ENCODE measurements around the gene TDRKH.
A peak's percentile ranks its signal among the peaks of the same experiment; 100 is the strongest.

TDRKH gene, protein sequence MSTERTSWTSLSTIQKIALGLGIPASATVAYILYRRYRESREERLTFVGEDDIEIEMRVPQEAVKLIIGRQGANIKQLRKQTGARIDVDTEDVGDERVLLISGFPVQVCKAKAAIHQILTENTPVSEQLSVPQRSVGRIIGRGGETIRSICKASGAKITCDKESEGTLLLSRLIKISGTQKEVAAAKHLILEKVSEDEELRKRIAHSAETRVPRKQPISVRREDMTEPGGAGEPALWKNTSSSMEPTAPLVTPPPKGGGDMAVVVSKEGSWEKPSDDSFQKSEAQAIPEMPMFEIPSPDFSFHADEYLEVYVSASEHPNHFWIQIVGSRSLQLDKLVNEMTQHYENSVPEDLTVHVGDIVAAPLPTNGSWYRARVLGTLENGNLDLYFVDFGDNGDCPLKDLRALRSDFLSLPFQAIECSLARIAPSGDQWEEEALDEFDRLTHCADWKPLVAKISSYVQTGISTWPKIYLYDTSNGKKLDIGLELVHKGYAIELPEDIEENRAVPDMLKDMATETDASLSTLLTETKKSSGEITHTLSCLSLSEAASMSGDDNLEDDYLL

DNA sequence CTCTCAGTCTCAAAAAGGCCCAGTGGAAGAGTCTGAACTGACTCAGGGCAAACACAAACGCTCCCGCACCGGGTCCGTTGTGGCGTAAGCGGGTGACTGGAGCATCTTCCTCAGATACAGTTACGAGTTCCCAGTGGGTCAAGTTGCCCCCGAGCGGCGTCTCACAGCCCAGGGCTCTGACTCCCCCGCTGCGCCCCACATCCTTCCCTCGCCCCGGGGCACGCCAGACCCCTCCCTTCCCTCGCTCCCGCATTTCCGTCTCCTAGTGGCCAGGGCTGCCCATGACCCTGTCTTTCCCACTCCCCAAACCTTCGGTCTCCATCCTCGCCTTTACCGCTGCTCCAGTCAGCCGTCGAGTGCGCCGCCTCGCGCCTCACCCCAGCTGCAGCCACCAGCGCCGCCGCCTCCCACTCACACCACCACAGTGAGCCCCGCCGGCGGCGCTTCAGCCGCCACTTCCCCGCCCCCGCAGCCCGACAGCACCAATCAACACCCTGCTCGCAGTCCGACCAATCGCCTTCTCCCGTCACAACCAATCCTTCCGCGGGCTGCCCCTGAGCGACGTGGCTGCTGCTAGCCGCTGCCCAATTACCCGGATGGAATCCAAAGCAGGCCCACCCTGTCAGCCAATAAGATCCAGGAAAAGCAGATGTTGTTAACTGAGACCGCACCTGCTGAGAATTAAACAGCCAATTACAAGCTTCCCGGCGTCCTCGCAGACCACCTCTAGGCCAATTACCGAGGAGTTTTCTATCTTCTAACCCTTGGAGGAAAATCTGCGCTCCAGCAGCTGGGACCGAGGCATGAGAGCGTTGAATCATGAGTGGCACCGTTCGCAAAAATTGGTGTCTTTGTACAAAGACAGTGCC lies at the start of gene TDRKH:
TDRKH (minus strand) TSS at position 430 of the 869 bp plus-strand sequence. CDS start 7,478 bp downstream, outside the sequence.
- H3K27me3 ChIP-seq (ENCODE audit: insufficient read depth, low read depth) = no peaks in the 10 kb centered on the region
- peak within 1 kb of the TSS; percentile 93 for H3K4me2 ChIP-seq
- no peaks in the 10 kb centered on the region for H3K36me3 ChIP-seq (ENCODE audit: insufficient read depth)
- no peaks in the 10 kb centered on the region for H4K20me1 ChIP-seq (ENCODE audit: insufficient read depth)
- H3K4me1 ChIP-seq (ENCODE audit: low read depth, poor library complexity, severe bottlenecking) = peaks cover 18% of the 10 kb centered on the region
- peak within 1 kb of the TSS; percentile 99 for H3K4me3 ChIP-seq (IDR thresholded peaks at IDR 0.05; ENCODE audit: insufficient read depth, low read depth, low read length)
- H2AFZ ChIP-seq (ENCODE audit: low read depth) = peak within 1 kb of the TSS; percentile 93
- 0 out of 2 replicates have a peak, but pooled peaks cover 7% of the 10 kb centered on the region for H3K79me2 ChIP-seq (ENCODE audit: insufficient read depth, low read depth)
- peak; percentile 29; the same call in 1 of the 2 replicates for TF ChIP-seq CTCF (conservative IDR thresholded peaks at IDR 0.05; ENCODE audit: low read depth, low read length)
- peak within 1 kb of the TSS; percentile 45; the same call in 1 of the 2 replicates for H3K9ac ChIP-seq
- H3K27ac ChIP-seq = peak within 1 kb of the TSS; percentile 28

DNA sequence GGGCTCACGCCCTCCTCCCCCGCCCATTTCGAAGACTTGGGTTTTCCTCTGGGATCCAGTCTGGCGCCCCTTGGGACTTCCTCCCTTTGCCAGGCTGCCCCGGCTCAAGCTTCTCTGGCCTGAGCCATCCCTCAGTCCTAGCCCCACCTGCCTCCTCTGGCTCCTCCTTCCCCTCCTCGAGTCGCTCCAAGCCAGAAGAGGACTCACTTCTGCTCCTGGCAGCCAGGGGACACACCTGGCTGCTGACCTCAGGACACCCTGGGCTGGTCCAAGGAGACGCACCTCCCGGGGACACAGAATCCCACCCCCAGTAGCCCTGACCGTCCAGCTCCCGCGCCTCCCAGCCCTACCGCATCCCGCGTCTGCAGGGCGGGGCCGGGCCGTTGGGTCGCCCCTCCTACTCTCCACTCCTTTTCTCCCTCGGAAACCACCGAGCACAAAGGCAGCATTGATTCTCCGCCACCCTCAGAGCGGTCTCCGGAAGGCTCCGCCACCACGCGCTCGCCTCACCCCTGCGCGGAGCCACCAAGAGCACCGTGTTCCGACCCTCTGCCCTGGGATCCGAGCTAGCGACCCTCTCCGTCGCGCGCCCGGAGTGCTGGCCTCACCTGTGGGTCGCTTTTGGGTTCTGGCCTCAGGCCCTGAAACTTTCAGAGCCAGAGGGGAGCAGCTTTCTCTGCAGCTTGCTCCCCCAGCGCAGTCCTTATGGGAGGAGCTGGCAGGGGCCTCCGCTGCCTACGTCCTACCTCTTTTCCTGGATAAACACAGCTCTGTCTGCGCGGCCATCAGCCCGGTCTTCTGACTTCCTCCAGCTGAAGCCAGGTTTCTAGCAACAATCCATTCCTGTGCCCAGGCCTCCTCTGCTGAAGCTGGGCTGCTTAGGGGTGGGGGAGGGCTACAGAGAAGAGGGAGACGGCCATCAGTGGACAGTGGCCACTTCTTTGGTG lies 49.4 kb upstream of the TDRKH start, which contains the start of gene C2CD4D:
C2CD4D (minus strand) TSS at position 364 of the 947 bp plus-strand sequence. CDS start 831 bp downstream, outside the sequence.
- no peak for TF ChIP-seq CTCF (conservative IDR thresholded peaks at IDR 0.05; ENCODE audit: low read depth, low read length)
- H3K4me2 ChIP-seq = peak within 1 kb of the TSS; percentile 2; the same call in 1 of the 2 replicates
- no peak within 1 kb of the TSS; the same call in 1 of the 2 replicates for H3K27ac ChIP-seq
- peak within 1 kb of the TSS; percentile 12; the same call in 1 of the 2 replicates for H2AFZ ChIP-seq (ENCODE audit: low read depth)
- H3K9ac ChIP-seq = peak within 1 kb of the TSS; percentile 44; the same call in 1 of the 2 replicates
- H4K20me1 ChIP-seq (ENCODE audit: insufficient read depth) = no peaks in the 10 kb centered on the region
- H3K4me1 ChIP-seq (ENCODE audit: low read depth, poor library complexity, severe bottlenecking) = peaks cover 25% of the 10 kb centered on the region
- H3K27me3 ChIP-seq (ENCODE audit: insufficient read depth, low read depth) = peaks cover 14% of the 10 kb centered on the region
- H3K4me3 ChIP-seq (IDR thresholded peaks at IDR 0.05; ENCODE audit: insufficient read depth, low read depth, low read length) = no peak within 1 kb of the TSS
- no peaks in the 10 kb centered on the region for H3K79me2 ChIP-seq (ENCODE audit: insufficient read depth, low read depth)
- H3K36me3 ChIP-seq (ENCODE audit: insufficient read depth) = no peaks in the 10 kb centered on the region

GRCh38 chr1:151839082-151839412 lies 48.7 kb upstream of the TDRKH start:
- Histone ChIP-seq H3K4me3 (IDR thresholded peaks at IDR 0.05; ENCODE audit: insufficient read depth, low read depth, low read length) (no peak overlapping the region), H3K4me1 (ENCODE audit: low read depth, poor library complexity, severe bottlenecking) (peaks cover 32% of the 10 kb centered on the region), H2AFZ (ENCODE audit: low read depth) (peak overlapping the region; percentile 12; the same call in 1 of the 2 replicates), H3K4me2 (no peak overlapping the region), H4K20me1 (ENCODE audit: insufficient read depth) (no peaks in the 10 kb centered on the region), H3K79me2 (ENCODE audit: insufficient read depth, low read depth) (no peaks in the 10 kb centered on the region), H3K9ac (no peak overlapping the region), H3K27me3 (ENCODE audit: insufficient read depth, low read depth) (peaks cover 14% of the 10 kb centered on the region), H3K27ac (no peak overlapping the region), H3K36me3 (ENCODE audit: insufficient read depth) (no peaks in the 10 kb centered on the region)
- TF ChIP-seq CTCF (conservative IDR thresholded peaks at IDR 0.05; ENCODE audit: low read depth, low read length) = no peak

All from KMS-11 (cell line).